HEK293T (cell line): Measurements from ENCODE around the gene PRKCG.

Experiments
- CTCF ChIA-PET: fragments of 350-600 bp; formaldehyde crosslinking; extraction: SDS; loops from one replicate; lab custom pipeline; 2021; ENCODE audit warnings: antibody characterized with exemption, inconsistent platforms; lab: Yijun Ruan, JAX
- POLR2A ChIA-PET: fragments of 350-600 bp; formaldehyde crosslinking; extraction: SDS; loops from one replicate; lab custom pipeline; 2020; ENCODE audit warnings: antibody characterized with exemption, inconsistent platforms; lab: Yijun Ruan, JAX
- DNase-seq: peaks from one replicate; pipeline ENCODE4 v3.0.0; 2012; ENCODE audit warnings: mixed read lengths; ENCODE audit errors: extremely low spot score
- ARNT ChIP-seq: fragments of 450-650 bp; IDR thresholded peaks from 2 replicates; pipeline ENCODE4 v1.6.1; 2017; ENCODE audit warnings: mild to moderate bottlenecking
- FOXK2 ChIP-seq: fragments of 450-650 bp; IDR thresholded peaks from 2 replicates; pipeline ENCODE4 v1.6.1; 2016; ENCODE audit warnings: mild to moderate bottlenecking
- NFRKB ChIP-seq: fragments of 450-650 bp; IDR thresholded peaks from 2 replicates; pipeline ENCODE4 v1.6.1; 2016; ENCODE audit warnings: mild to moderate bottlenecking, moderate library complexity
- SP1 ChIP-seq: fragments of 450-650 bp; IDR thresholded peaks from 2 replicates; pipeline ENCODE4 v1.6.1; 2017
- SUZ12 ChIP-seq: fragments of 450-650 bp; IDR thresholded peaks from 2 replicates; pipeline ENCODE4 v1.6.1; 2016; ENCODE audit warnings: mild to moderate bottlenecking

The PRKCG gene

DNA sequence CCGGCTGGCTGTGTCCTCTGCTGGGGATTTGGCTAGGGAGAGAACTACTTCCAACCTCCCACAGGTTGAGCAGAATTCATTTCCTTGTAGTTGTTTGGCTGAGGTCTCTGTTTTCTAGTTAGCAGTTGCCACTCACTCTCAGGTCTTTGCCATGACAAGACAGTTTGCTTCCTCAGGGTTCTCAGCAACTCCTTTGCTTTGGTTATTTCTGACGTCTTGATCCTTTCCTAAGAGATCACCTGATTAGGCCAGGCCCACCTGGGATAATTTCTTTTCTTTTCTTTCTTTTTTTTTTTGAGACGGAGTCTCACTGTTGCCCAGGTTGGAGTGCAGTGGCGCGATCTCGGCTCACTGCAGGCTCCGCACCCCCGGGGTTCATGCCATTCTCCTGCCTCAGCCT lies 71.4 kb downstream of the PRKCG start:
- no peak for DNase-seq
- TF ChIP-seq NFRKB = no peak
- no peak for TF ChIP-seq FOXK2
- no peak for TF ChIP-seq SUZ12
- no peak for TF ChIP-seq ARNT
- no peak for TF ChIP-seq SP1
- ChIA-PET CTCF (no interaction called here), POLR2A (no interaction called here)
